Measurements from ENCODE around the gene SKA1. TPM values are rescaled to one million over a fixed set of nuclear protein-coding genes. Genes with fewer than 3 reads are reported as not detected.
A peak's percentile ranks its signal among the peaks of the same experiment; 100 is the strongest.

Gene SKA1
- total RNA-seq, 1 donor from 2014 or later: 28.9 TPM

DNA sequence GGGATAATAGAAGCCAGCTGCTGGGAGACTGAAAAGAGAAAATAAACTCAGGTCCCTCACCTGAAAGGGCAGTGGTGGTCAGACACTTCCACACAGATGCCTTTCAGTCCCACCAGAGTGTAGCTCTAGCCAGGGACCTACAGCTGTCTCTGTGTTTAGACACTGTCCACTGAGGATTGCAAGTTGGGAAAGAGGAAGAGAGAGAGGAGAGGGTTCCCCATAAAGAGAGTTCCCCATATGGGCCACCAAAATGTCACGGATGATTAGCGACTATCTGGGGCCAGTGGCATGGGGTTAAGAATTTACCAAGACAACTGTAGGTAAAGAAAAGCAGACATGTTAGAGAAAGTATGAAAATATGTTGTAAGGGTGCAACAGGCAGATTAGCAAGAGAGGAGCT lies 36.7 kb upstream of the SKA1 start:
- Mint-ChIP-seq H3K4me1 (peaks cover 6% of the 10 kb centered on the region), H3K9me3 (no peaks in the 10 kb centered on the region), H3K36me3 (ENCODE audit: low read depth) (no peaks in the 10 kb centered on the region), H3K4me3 (no peak overlapping the region), H3K27ac (ENCODE audit: unreplicated experiment) (no peak overlapping the region), H3K27me3 (ENCODE audit: low read depth) (no peaks in the 10 kb centered on the region)
- TF ChIP-seq, protein P1, sequence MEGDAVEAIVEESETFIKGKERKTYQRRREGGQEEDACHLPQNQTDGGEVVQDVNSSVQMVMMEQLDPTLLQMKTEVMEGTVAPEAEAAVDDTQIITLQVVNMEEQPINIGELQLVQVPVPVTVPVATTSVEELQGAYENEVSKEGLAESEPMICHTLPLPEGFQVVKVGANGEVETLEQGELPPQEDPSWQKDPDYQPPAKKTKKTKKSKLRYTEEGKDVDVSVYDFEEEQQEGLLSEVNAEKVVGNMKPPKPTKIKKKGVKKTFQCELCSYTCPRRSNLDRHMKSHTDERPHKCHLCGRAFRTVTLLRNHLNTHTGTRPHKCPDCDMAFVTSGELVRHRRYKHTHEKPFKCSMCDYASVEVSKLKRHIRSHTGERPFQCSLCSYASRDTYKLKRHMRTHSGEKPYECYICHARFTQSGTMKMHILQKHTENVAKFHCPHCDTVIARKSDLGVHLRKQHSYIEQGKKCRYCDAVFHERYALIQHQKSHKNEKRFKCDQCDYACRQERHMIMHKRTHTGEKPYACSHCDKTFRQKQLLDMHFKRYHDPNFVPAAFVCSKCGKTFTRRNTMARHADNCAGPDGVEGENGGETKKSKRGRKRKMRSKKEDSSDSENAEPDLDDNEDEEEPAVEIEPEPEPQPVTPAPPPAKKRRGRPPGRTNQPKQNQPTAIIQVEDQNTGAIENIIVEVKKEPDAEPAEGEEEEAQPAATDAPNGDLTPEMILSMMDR (conservative IDR thresholded peaks at IDR 0.05): no peak
- DNase-seq (ENCODE audit: low read depth, low spot score): no peak

DNA sequence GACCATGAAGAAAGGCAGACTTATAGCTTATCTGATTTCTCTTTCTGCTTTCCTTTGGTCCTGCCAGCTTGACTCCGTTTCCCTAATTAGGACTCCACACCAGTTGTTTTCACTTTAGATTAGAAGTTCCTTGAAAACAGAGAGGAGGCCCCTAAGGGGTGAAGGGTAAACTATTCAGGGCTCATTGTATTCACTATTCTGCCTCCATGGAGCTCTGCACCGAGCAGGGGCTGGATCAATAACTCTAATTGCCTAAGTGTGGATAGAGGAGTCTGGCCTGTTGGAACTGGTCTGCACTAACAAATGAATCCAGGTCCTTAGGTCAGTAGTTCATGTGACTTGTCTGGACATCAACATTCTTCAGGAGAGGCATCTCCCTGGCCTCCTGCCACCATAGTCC lies 36.1 kb upstream of the SKA1 start:
- TF ChIP-seq, protein P1 (conservative IDR thresholded peaks at IDR 0.05): no peak
- peaks cover 6% of the 10 kb centered on the region for H3K4me1 Mint-ChIP-seq
- H3K27me3 Mint-ChIP-seq (ENCODE audit: low read depth): no peaks in the 10 kb centered on the region
- no peak overlapping the region for H3K4me3 Mint-ChIP-seq
- H3K27ac Mint-ChIP-seq (ENCODE audit: unreplicated experiment): peak overlapping the region; percentile 72
- no peak for DNase-seq (ENCODE audit: low read depth, low spot score)
- H3K36me3 Mint-ChIP-seq (ENCODE audit: low read depth): no peaks in the 10 kb centered on the region
- H3K9me3 Mint-ChIP-seq: no peaks in the 10 kb centered on the region

DNA sequence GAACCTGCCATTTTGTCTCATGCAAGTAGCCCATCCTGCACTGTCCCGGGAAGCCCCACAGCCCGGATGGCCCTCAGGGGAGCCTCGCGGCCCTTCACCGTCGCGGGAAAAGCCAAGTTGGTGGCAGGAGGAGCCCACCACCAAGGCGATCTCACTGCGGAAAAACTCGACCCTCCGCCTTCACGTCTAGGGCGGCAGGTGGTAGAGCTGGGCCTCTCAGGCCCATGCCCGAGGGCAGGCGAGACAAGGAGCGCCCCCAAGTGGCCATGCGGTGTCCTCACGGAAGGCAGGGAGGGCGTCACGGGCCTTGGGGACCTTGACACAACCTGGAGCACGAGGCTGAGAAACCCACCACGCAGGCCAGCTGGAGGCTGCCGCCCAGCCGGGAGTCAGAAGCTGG lies 34.8 kb upstream of the SKA1 start:
- Mint-ChIP-seq H3K36me3 (ENCODE audit: low read depth) (no peaks in the 10 kb centered on the region), H3K4me1 (peaks cover 6% of the 10 kb centered on the region), H3K27ac (ENCODE audit: unreplicated experiment) (no peak overlapping the region), H3K4me3 (no peak overlapping the region), H3K27me3 (ENCODE audit: low read depth) (no peaks in the 10 kb centered on the region), H3K9me3 (no peaks in the 10 kb centered on the region)
- TF ChIP-seq, protein P1 (conservative IDR thresholded peaks at IDR 0.05): no peak
- no peak for DNase-seq (ENCODE audit: low read depth, low spot score)

- DNase-seq (ENCODE audit: low read depth, low spot score): no peak
- H3K4me1 Mint-ChIP-seq: peaks cover 6% of the 10 kb centered on the region
- TF ChIP-seq, protein P1 (conservative IDR thresholded peaks at IDR 0.05): no peak
These were observed 33.4 kb upstream of the SKA1 start for GRCh38 chr18:50341443-50341842.

GRCh38 chr18:50350699-50351098 lies 24.1 kb upstream of the SKA1 start:
- Mint-ChIP-seq H3K27me3 (ENCODE audit: low read depth) (peaks cover 13% of the 10 kb centered on the region), H3K36me3 (ENCODE audit: low read depth) (peaks cover 3% of the 10 kb centered on the region), H3K9me3 (peaks cover 4% of the 10 kb centered on the region), H3K27ac (ENCODE audit: unreplicated experiment) (no peak overlapping the region), H3K4me1 (peaks cover under 1% of the 10 kb centered on the region), H3K4me3 (no peak overlapping the region)
- TF ChIP-seq, protein P1 (conservative IDR thresholded peaks at IDR 0.05): no peak
- DNase-seq (ENCODE audit: low read depth, low spot score): no peak

More at GRCh38 chr18:50341443-50341842, 33.4 kb upstream of the SKA1 start:
- Mint-ChIP-seq H3K27me3 (ENCODE audit: low read depth) (no peaks in the 10 kb centered on the region), H3K4me3 (no peak overlapping the region), H3K27ac (ENCODE audit: unreplicated experiment) (no peak overlapping the region), H3K36me3 (ENCODE audit: low read depth) (no peaks in the 10 kb centered on the region), H3K9me3 (no peaks in the 10 kb centered on the region)

Data from neural crest cell (in vitro differentiated cells).